IPS-18c (cell line): ENCODE measurements around the gene CISD2.
"Not testable (repeated sequence)": the region's sequence is repeated elsewhere in the genome, so short reads cannot be mapped to it uniquely, and the experiment has no call there.

Source experiments
- H3K4me3 ChIP-seq: 2 replicates; pipeline ENCODE4 v1.7.0; 2013; ENCODE audit warnings: low read depth, mild to moderate bottlenecking, low read length, moderate library complexity; ENCODE audit not compliant: insufficient read depth
- H3K9me3 ChIP-seq: one replicate; pipeline ENCODE4 v1.6.1; 2013; ENCODE audit warnings: mild to moderate bottlenecking, low read length, moderate library complexity; ENCODE audit not compliant: control insufficient read depth, insufficient read depth

The CISD2 gene

GRCh38 chr4:102868781-102869568 lies at the start of gene CISD2:
CISD2 (plus strand) TSS chr4:102868992; CDS start chr4:102869085, 93 bp downstream.
- no peaks in the 10 kb centered on the region for H3K9me3 ChIP-seq
- H3K4me3 ChIP-seq = peak within 1 kb of the TSS; percentile 88

GRCh38 chr4:102819100-102819499 lies 49.7 kb upstream of the CISD2 start:
- H3K4me3 ChIP-seq, H3K9me3 ChIP-seq: not testable (repeated sequence)

- Histone ChIP-seq H3K4me3 (no peak overlapping the region), H3K9me3 (no peaks in the 10 kb centered on the region)
Observed at GRCh38 chr4:102819588-102820365, 49.0 kb upstream of the CISD2 start.

GRCh38 chr4:102823464-102823863 lies 45.3 kb upstream of the CISD2 start:
- H3K4me3 ChIP-seq = no peak overlapping the region

GRCh38 chr4:102823897-102824296 lies 44.9 kb upstream of the CISD2 start:
- no peak overlapping the region for H3K4me3 ChIP-seq
- no peaks in the 10 kb centered on the region for H3K9me3 ChIP-seq

More at GRCh38 chr4:102823464-102823863, 45.3 kb upstream of the CISD2 start:
- H3K9me3 ChIP-seq = no peaks in the 10 kb centered on the region

GRCh38 chr4:102824398-102824797 lies 44.4 kb upstream of the CISD2 start:
- peak overlapping the region; percentile 65 for H3K4me3 ChIP-seq

GRCh38 chr4:102825261-102826091 lies 43.3 kb upstream of the CISD2 start:
- Histone ChIP-seq H3K9me3 (no peaks in the 10 kb centered on the region), H3K4me3 (peak overlapping the region; percentile 65)

More at GRCh38 chr4:102824398-102824797, 44.4 kb upstream of the CISD2 start:
- no peaks in the 10 kb centered on the region for H3K9me3 ChIP-seq

GRCh38 chr4:102826105-102826889 lies 42.5 kb upstream of the CISD2 start:
- Histone ChIP-seq H3K4me3 (peak overlapping the region; percentile 65), H3K9me3 (no peaks in the 10 kb centered on the region)

GRCh38 chr4:102826890-102827673 lies 41.7 kb upstream of the CISD2 start, which contains the start of gene UBE2D3:
UBE2D3 (minus strand) TSS chr4:102827551; CDS start chr4:102826508, 1,043 bp downstream.
- H3K4me3 ChIP-seq = peak within 1 kb of the TSS; percentile 65

GRCh38 chr4:102827674-102828496 lies 40.9 kb upstream of the CISD2 start:
- H3K9me3 ChIP-seq = no peaks in the 10 kb centered on the region
- H3K4me3 ChIP-seq = peak overlapping the region; percentile 65

More at GRCh38 chr4:102826890-102827673, 41.7 kb upstream of the CISD2 start, which contains the start of gene UBE2D3:
- no peaks in the 10 kb centered on the region for H3K9me3 ChIP-seq

GRCh38 chr4:102828497-102828808 lies 40.3 kb upstream of the CISD2 start:
- H3K9me3 ChIP-seq = no peaks in the 10 kb centered on the region
- H3K4me3 ChIP-seq = peak overlapping the region; percentile 65

GRCh38 chr4:102829803-102830202 lies 39.0 kb upstream of the CISD2 start:
- H3K4me3 ChIP-seq = no peak overlapping the region
- H3K9me3 ChIP-seq = no peaks in the 10 kb centered on the region

GRCh38 chr4:102832105-102832504 lies 36.7 kb upstream of the CISD2 start:
- no peak overlapping the region for H3K4me3 ChIP-seq
- no peaks in the 10 kb centered on the region for H3K9me3 ChIP-seq

- Histone ChIP-seq H3K4me3 (no peak overlapping the region), H3K9me3 (no peaks in the 10 kb centered on the region)
Observed at GRCh38 chr4:102832667-102833066, 36.1 kb upstream of the CISD2 start.

GRCh38 chr4:102836596-102836995 lies 32.2 kb upstream of the CISD2 start:
- H3K4me3 ChIP-seq = no peak overlapping the region

More at GRCh38 chr4:102836596-102836995, 32.2 kb upstream of the CISD2 start:
- H3K9me3 ChIP-seq = no peaks in the 10 kb centered on the region
